NCI-H2029 treated with DMSO at 0.1 percent for 48 hours (cell line): ENCODE results near the gene POU2F1.

ENCODE experiments used
- DNase-seq: peaks from one replicate; lab custom pipeline; 2025; lab: John Stamatoyannopoulos, UW

POU2F1 gene

GRCh38 chr1:167423684-167424619 lies 203.3 kb downstream of the POU2F1 start:
- no peak for DNase-seq

- no peak for DNase-seq
Observed at GRCh38 chr1:167425482-167425881, 204.8 kb downstream of the POU2F1 start.

GRCh38 chr1:167426716-167427115 lies 206.0 kb downstream of the POU2F1 start:
- no peak for DNase-seq

GRCh38 chr1:167427848-167428247 lies 207.2 kb downstream of the POU2F1 start:
- DNase-seq: no peak

- DNase-seq: no peak
Observed at GRCh38 chr1:167428395-167428794, 207.7 kb downstream of the POU2F1 start.

GRCh38 chr1:167429612-167430011 lies 208.9 kb downstream of the POU2F1 start:
- DNase-seq: no peak

GRCh38 chr1:167430134-167430848 lies 209.6 kb downstream of the POU2F1 start:
- DNase-seq: no peak

- DNase-seq: no peak
Observed at GRCh38 chr1:167430849-167431242, 210.2 kb downstream of the POU2F1 start.

- DNase-seq: no peak
Observed at GRCh38 chr1:167431261-167431908, 210.7 kb downstream of the POU2F1 start.

GRCh38 chr1:167431909-167432650 lies 211.4 kb downstream of the POU2F1 start:
- no peak for DNase-seq

GRCh38 chr1:167432780-167433179 lies 212.1 kb downstream of the POU2F1 start:
- no peak for DNase-seq

GRCh38 chr1:167433884-167434283 lies 213.2 kb downstream of the POU2F1 start:
- no peak for DNase-seq

- DNase-seq: no peak
Observed at GRCh38 chr1:167434306-167434705, 213.6 kb downstream of the POU2F1 start.

- DNase-seq: no peak
Observed at GRCh38 chr1:167435484-167435883, 214.8 kb downstream of the POU2F1 start.

- DNase-seq: no peak
Observed at GRCh38 chr1:167438171-167439138, 217.8 kb downstream of the POU2F1 start.

GRCh38 chr1:167439301-167439988 lies 218.8 kb downstream of the POU2F1 start:
- no peak for DNase-seq

- DNase-seq: no peak
Observed at GRCh38 chr1:167440345-167440744, 219.7 kb downstream of the POU2F1 start.

GRCh38 chr1:167440776-167441175 lies 220.1 kb downstream of the POU2F1 start:
- DNase-seq: no peak

- no peak for DNase-seq
Observed at GRCh38 chr1:167441222-167441621, 220.5 kb downstream of the POU2F1 start.
